ENCODE results near the gene INPP5B. TPM values are rescaled to one million over a fixed set of nuclear protein-coding genes. Genes with fewer than 3 reads are reported as not detected.

INPP5B gene
- total RNA-seq, 4 donors from 2014 or later, result 32.6 to 80.8 (median 37.7) TPM

DNA sequence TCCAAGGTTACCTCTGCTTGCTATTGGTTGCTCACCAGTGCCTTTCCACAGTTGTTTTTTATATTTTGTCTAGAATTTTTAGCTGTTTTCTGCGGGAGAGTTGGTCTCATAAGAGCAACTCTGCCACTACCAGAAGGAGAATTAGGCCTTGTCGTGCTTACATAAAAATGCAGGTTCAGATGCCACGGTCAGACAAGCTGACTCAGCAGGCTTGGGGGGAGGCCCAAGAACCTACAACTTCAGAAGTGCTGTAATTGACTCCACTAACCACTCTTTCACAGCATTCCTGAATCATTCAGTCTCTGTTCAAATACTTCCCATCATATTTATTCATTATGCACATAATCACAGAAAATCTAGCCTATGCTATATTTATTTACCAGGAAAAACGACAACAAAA lies 115.7 kb downstream of the INPP5B start:
- TF ChIP-seq EP300 (IDR thresholded peaks at IDR 0.05) (no peak), POLR2AphosphoS5 (IDR thresholded peaks at IDR 0.05) (no peak), CTCF (IDR thresholded peaks at IDR 0.05) (no peak), POLR2A (IDR thresholded peaks at IDR 0.05) (no peak)
- WGBS, 2 donors (ENCODE audit: low coverage in 1 of 2), result 94 to 100% methylated on average over 3 to 4 of the region's 4 CpGs
- H3K36me3 ChIP-seq, result peaks cover 0 to 92% of the 10 kb centered on the region in 2 donors

DNA sequence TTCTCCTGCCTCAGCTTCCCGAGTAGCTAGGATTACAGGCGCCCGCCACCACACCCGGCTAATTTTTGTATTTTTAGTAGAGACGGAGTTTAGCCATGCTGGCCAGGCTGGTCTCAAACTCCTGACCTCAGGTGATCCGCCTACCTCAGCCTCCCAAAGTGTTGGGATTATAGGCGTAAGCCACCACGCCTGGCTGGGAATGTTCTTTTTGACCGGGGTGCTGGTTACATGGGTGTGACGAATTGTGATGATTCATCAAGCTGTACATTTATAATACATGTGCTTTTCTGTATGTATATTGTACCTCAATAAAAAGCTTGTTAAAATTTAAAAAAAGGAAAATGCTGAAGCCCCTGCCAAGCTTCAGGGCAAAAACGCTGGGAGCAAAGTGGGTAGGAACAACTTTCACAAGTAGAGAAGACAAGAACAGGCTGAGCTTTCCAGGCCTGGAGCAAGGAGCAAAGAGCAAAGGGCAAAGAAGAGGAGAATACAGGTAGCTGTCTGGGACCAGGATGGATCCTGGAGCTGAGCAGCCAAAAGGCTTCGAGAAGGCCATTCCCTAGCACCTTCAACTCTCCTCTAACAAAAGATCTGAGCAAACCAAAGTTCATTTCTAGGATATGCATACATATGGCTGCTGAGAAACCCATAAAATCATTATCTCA lies 118.3 kb downstream of the INPP5B start:
- Histone ChIP-seq H3K27me3 (no peaks in the 10 kb centered on the region), H3K9me3 (no peaks in the 10 kb centered on the region), H3K4me3 (no peak overlapping the region), H3K4me1 (no peaks in the 10 kb centered on the region), H3K36me3 (peaks cover 0 to 87% of the 10 kb centered on the region in 2 donors), H3K27ac (no peak overlapping the region)
- no peak for ATAC-seq
- 67 to 93% methylated on average over 4 to 7 of the region's 12 CpGs for WGBS, 2 donors (ENCODE audit: low coverage in 1 of 2)
- TF ChIP-seq EP300 (IDR thresholded peaks at IDR 0.05) (no peak), CTCF (IDR thresholded peaks at IDR 0.05) (no peak), POLR2A (IDR thresholded peaks at IDR 0.05) (no peak), POLR2AphosphoS5 (IDR thresholded peaks at IDR 0.05) (no peak)

More for the DNA sequence above, 115.7 kb downstream of the INPP5B start:
- no peak overlapping the region for H3K4me3 ChIP-seq
- ATAC-seq, result no peak
- H3K27ac ChIP-seq, result no peak overlapping the region
- no peaks in the 10 kb centered on the region for H3K9me3 ChIP-seq
- no peaks in the 10 kb centered on the region for H3K4me1 ChIP-seq
- no peaks in the 10 kb centered on the region for H3K27me3 ChIP-seq

GRCh38 chr1:37825506-37825905 lies 121.3 kb downstream of the INPP5B start:
- no peak for TF ChIP-seq EP300 (IDR thresholded peaks at IDR 0.05)
- 72 to 78% methylated on average over 2 of the region's 2 CpGs for WGBS, 2 donors (ENCODE audit: low coverage in 1 of 2)
- Histone ChIP-seq H3K27ac (no peak overlapping the region), H3K27me3 (no peaks in the 10 kb centered on the region), H3K9me3 (no peaks in the 10 kb centered on the region), H3K36me3 (peaks cover 0 to 87% of the 10 kb centered on the region in 2 donors), H3K4me1 (no peaks in the 10 kb centered on the region), H3K4me3 (no peak overlapping the region)
- no peak for ATAC-seq

DNA sequence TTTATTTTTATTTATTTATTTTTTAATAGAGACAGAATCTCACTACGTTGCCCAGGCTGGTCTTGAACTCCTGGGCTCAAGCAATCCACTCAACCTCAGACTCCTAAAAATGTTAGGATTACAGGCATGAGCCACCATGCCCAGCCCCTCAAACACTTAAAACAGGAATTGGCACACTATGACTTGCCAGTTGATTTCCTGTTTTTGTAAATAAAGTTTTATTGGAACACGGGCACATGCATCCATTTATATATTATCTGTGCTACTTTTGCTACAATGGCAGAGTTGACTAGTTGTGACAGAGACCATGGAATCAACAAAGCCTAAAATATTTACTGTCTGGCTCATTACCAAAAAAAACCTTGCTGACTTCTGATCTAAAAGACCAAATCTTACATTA lies 122.9 kb downstream of the INPP5B start:
- H3K27ac ChIP-seq, result no peak overlapping the region
- H3K27me3 ChIP-seq, result no peaks in the 10 kb centered on the region
- H3K36me3 ChIP-seq, result peaks cover 0 to 86% of the 10 kb centered on the region in 2 donors
- WGBS, 2 donors (ENCODE audit: low coverage in 1 of 2), result 89 to 100% methylated on average over 2 of the region's 2 CpGs
- no peak for ATAC-seq
- H3K4me3 ChIP-seq, result no peak overlapping the region
- H3K9me3 ChIP-seq, result no peaks in the 10 kb centered on the region
- TF ChIP-seq POLR2A (IDR thresholded peaks at IDR 0.05) (no peak), EP300 (IDR thresholded peaks at IDR 0.05) (no peak), POLR2AphosphoS5 (IDR thresholded peaks at IDR 0.05) (no peak), CTCF (IDR thresholded peaks at IDR 0.05) (no peak)
- no peaks in the 10 kb centered on the region for H3K4me1 ChIP-seq

DNA sequence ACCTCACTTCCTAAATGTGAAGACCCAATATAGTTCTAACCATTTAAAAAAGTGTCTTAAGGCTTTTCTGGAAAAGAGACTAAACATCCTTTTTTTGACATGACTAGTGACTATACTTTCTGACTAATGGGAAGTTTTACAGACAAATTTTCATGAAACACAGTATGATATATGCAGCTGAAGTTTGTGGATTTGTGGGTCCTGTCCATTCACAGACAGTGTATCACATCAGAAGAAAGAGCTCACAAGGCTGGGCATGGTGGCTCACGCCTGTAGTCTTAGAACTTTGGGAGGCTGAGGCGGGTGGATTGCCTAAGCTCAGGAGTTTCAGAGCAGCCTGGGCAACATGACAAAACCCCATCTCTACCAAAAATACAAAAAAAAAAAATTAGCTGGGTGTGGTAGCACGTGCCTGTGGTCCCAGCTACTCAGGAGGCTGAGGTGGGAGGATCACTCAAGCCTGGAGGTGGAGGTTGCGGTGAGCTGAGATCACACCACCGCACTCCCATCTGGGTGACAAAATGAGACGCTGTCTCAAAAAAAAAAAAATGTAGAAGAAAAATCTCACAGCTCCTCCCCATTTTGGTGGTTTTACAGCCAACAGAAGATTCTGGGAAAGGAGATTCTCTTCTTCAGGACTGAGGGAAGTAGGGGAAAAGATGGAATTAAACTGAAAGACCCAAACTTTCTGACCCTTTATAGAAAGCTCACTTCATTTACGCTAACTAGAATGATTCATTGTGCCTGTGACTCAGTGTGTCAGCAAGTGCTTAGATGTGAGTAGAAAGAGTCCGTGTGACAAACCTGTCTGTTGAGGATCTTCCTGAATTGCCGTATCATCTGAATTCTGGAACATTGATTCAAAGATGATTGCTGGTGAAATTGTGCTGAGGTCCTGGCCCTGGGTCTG lies 123.7 kb downstream of the INPP5B start:
- 83 to 100% methylated on average over 5 to 9 of the region's 9 CpGs for WGBS, 2 donors (ENCODE audit: low coverage in 1 of 2)
- Histone ChIP-seq H3K27me3 (no peaks in the 10 kb centered on the region), H3K27ac (no peak overlapping the region), H3K4me3 (no peak overlapping the region), H3K9me3 (no peaks in the 10 kb centered on the region), H3K36me3 (peaks cover 0 to 83% of the 10 kb centered on the region in 2 donors), H3K4me1 (no peaks in the 10 kb centered on the region)
- TF ChIP-seq POLR2AphosphoS5 (IDR thresholded peaks at IDR 0.05) (no peak), CTCF (IDR thresholded peaks at IDR 0.05) (no peak), EP300 (IDR thresholded peaks at IDR 0.05) (no peak), POLR2A (IDR thresholded peaks at IDR 0.05) (no peak)
- ATAC-seq, result no peak

All from gastroesophageal sphincter (tissue), 4 donors.